Astrocyte (in vitro differentiated cells and primary cell): Measurements from ENCODE around the gene SLC1A3. TPM values are rescaled to one million over a fixed set of nuclear protein-coding genes. Genes with fewer than 3 reads are reported as not detected.

ENCODE experiments used
- DNase-seq: peaks from one replicate; pipeline ENCODE4 v3.0.0-alpha.2; 2010; ENCODE audit warnings: low read depth
- FAIRE-seq: peaks from 2 replicates; lab custom pipeline; 2011; peaks lifted over from hg19 to GRCh38; lab: Jason Lieb, UNC
- H2AFZ ChIP-seq: 2 replicates; pipeline ENCODE4 v1.6.0; 2012; ENCODE audit warnings: low read depth, low read length, inconsistent platforms
- H3K27ac ChIP-seq: 2 replicates; pipeline ENCODE4 v1.5.1; 2011; ENCODE audit warnings: low read depth, low read length, inconsistent platforms
- H3K27me3 ChIP-seq: 2 replicates; pipeline ENCODE4 v1.6.0; 2011; ENCODE audit warnings: low read length, inconsistent platforms; ENCODE audit not compliant: insufficient read depth
- H3K36me3 ChIP-seq: 2 replicates; pipeline ENCODE4 v1.5.1; 2011; ENCODE audit warnings: low read length, inconsistent platforms; ENCODE audit not compliant: insufficient read depth
- H3K4me1 ChIP-seq: 2 replicates; pipeline ENCODE4 v1.5.1; 2011; ENCODE audit warnings: low read length, inconsistent platforms; ENCODE audit not compliant: insufficient read depth
- H3K4me2 ChIP-seq: 2 replicates; pipeline ENCODE4 v1.6.0; 2012; ENCODE audit warnings: low read length, inconsistent platforms
- H3K4me3 ChIP-seq: 2 replicates; pipeline ENCODE4 v1.5.1; 2011; ENCODE audit warnings: low read depth, mild to moderate bottlenecking, low read length, inconsistent platforms; ENCODE audit not compliant: insufficient read depth
- H3K79me2 ChIP-seq: 2 replicates; pipeline ENCODE4 v1.6.0; 2012; ENCODE audit warnings: mild to moderate bottlenecking, low read length, inconsistent platforms; ENCODE audit not compliant: insufficient read depth
- H3K9ac ChIP-seq: 2 replicates; pipeline ENCODE4 v1.6.0; 2012; ENCODE audit warnings: mild to moderate bottlenecking, low read length, inconsistent platforms
- H3K9me3 ChIP-seq: 2 replicates; pipeline ENCODE4 v1.5.1; 2012; ENCODE audit warnings: low read depth, mild to moderate bottlenecking, low read length, inconsistent platforms; ENCODE audit not compliant: insufficient read depth
- H4K20me1 ChIP-seq: 2 replicates; pipeline ENCODE4 v1.6.0; 2012; ENCODE audit warnings: low read length, inconsistent platforms; ENCODE audit not compliant: insufficient read depth
- H3K27ac Mint-ChIP-seq: one replicate; pipeline ENCODE4 v1.8.0; 2021; ENCODE audit warnings: mild to moderate bottlenecking, mixed read lengths; ENCODE audit not compliant: unreplicated experiment
- H3K27me3 Mint-ChIP-seq: one replicate; pipeline ENCODE4 v1.8.0; 2021; ENCODE audit warnings: low read depth, mixed read lengths; ENCODE audit not compliant: unreplicated experiment
- H3K36me3 Mint-ChIP-seq: one replicate; pipeline ENCODE4 v1.8.0; 2021; ENCODE audit warnings: low read depth, mixed read lengths; ENCODE audit not compliant: unreplicated experiment
- H3K4me1 Mint-ChIP-seq: one replicate; pipeline ENCODE4 v1.8.0; 2021; ENCODE audit warnings: low read depth, mixed read lengths; ENCODE audit not compliant: unreplicated experiment
- H3K4me3 Mint-ChIP-seq: one replicate; pipeline ENCODE4 v1.8.0; 2021; ENCODE audit warnings: mild to moderate bottlenecking, moderate library complexity, mixed read lengths; ENCODE audit not compliant: unreplicated experiment
- H3K9me3 Mint-ChIP-seq: one replicate; pipeline ENCODE4 v1.8.0; 2021; ENCODE audit warnings: mild to moderate bottlenecking, mixed read lengths; ENCODE audit not compliant: unreplicated experiment
- EZH2 ChIP-seq: IDR thresholded peaks from 2 replicates; pipeline ENCODE4 v1.6.1; 2012; ENCODE audit warnings: mild to moderate bottlenecking, low read length, inconsistent platforms; ENCODE audit not compliant: insufficient read depth
- total RNA-seq: library from RNA; stranded (reverse); gene quantifications from 2 replicates; pipeline ENCODE4 v1.2.1, GENCODE V29; 2021
- TF ChIP-seq, protein P1 (sequence below): IDR thresholded peaks from 2 replicates; pipeline ENCODE4 v1.5.1; 2011; ENCODE audit warnings: low read depth, mild to moderate bottlenecking, inconsistent platforms, low read length, moderate library complexity; ENCODE audit not compliant: insufficient read depth

The SLC1A3 gene
- total RNA-seq, 1 donor from 2014 or later = 23.8 TPM

DNA sequence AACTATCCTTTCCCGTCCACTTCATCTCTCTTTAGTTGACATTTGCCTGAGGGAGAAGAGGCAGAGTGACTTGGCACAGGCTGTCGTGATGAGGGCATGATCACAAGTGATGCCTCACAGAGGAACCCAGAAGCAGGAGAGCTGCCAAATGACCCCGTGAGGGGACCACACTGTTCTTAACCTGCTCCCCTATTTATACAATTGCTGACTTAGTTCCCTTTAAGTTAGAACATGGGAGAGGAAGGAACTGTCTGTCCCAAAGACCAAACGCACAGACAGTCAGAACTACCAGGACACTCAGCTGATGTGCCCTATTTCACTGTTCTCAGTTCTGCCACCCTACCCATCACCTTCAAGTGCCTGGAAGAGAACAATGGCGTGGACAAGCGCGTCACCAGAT lies 73.7 kb downstream of the SLC1A3 start:
- no peaks in the 10 kb centered on the region for H3K27me3 ChIP-seq
- Mint-ChIP-seq H3K4me3 (no peak overlapping the region), H3K27ac (no peak overlapping the region), H3K36me3 (peaks cover 25% of the 10 kb centered on the region), H3K27me3 (no peaks in the 10 kb centered on the region), H3K9me3 (no peaks in the 10 kb centered on the region), H3K4me1 (no peaks in the 10 kb centered on the region)
- no peaks in the 10 kb centered on the region for H3K36me3 ChIP-seq
- TF ChIP-seq EZH2 = no peak
- TF ChIP-seq, protein P1, sequence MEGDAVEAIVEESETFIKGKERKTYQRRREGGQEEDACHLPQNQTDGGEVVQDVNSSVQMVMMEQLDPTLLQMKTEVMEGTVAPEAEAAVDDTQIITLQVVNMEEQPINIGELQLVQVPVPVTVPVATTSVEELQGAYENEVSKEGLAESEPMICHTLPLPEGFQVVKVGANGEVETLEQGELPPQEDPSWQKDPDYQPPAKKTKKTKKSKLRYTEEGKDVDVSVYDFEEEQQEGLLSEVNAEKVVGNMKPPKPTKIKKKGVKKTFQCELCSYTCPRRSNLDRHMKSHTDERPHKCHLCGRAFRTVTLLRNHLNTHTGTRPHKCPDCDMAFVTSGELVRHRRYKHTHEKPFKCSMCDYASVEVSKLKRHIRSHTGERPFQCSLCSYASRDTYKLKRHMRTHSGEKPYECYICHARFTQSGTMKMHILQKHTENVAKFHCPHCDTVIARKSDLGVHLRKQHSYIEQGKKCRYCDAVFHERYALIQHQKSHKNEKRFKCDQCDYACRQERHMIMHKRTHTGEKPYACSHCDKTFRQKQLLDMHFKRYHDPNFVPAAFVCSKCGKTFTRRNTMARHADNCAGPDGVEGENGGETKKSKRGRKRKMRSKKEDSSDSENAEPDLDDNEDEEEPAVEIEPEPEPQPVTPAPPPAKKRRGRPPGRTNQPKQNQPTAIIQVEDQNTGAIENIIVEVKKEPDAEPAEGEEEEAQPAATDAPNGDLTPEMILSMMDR = no peak
- H3K79me2 ChIP-seq = no peaks in the 10 kb centered on the region
- no peak overlapping the region for H3K4me3 ChIP-seq
- no peak overlapping the region for H2AFZ ChIP-seq
- FAIRE-seq (no peak), DNase-seq (no peak)
- H3K4me2 ChIP-seq = no peak overlapping the region
- H3K27ac ChIP-seq = no peak overlapping the region
- no peaks in the 10 kb centered on the region for H3K9me3 ChIP-seq
- no peak overlapping the region for H3K9ac ChIP-seq
- no peaks in the 10 kb centered on the region for H4K20me1 ChIP-seq
- H3K4me1 ChIP-seq = no peaks in the 10 kb centered on the region

DNA sequence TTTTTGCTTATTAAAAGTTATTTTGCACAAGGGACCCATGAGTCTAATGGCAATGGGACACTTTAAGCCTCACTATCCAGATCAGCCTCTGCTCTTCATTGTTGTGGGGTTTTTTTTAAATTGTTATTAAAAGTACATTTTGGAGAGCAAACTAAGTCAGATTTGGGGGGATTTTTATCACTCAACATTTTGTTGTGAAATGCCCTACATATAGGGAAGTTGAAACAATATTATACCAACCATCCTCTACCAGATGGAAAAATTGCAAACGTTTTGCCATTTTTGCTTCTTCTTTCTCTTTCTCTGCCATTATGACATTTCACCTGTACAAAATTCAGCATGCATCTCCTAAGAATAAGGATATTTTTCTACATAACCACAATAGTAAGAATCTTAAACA lies 75.3 kb downstream of the SLC1A3 start:
- H3K79me2 ChIP-seq = no peaks in the 10 kb centered on the region
- Mint-ChIP-seq H3K4me3 (no peak overlapping the region), H3K9me3 (no peaks in the 10 kb centered on the region), H3K36me3 (peaks cover 31% of the 10 kb centered on the region), H3K27me3 (no peaks in the 10 kb centered on the region), H3K27ac (no peak overlapping the region), H3K4me1 (no peaks in the 10 kb centered on the region)
- DNase-seq (no peak), FAIRE-seq (no peak)
- no peak overlapping the region for H3K9ac ChIP-seq
- no peak overlapping the region for H3K4me3 ChIP-seq
- no peak overlapping the region for H3K4me2 ChIP-seq
- H3K27ac ChIP-seq = no peak overlapping the region
- no peaks in the 10 kb centered on the region for H3K27me3 ChIP-seq
- no peaks in the 10 kb centered on the region for H3K9me3 ChIP-seq
- no peaks in the 10 kb centered on the region for H4K20me1 ChIP-seq
- H3K36me3 ChIP-seq = no peaks in the 10 kb centered on the region
- TF ChIP-seq EZH2 = no peak
- TF ChIP-seq, protein P1 = no peak
- no peak overlapping the region for H2AFZ ChIP-seq
- no peaks in the 10 kb centered on the region for H3K4me1 ChIP-seq

DNA sequence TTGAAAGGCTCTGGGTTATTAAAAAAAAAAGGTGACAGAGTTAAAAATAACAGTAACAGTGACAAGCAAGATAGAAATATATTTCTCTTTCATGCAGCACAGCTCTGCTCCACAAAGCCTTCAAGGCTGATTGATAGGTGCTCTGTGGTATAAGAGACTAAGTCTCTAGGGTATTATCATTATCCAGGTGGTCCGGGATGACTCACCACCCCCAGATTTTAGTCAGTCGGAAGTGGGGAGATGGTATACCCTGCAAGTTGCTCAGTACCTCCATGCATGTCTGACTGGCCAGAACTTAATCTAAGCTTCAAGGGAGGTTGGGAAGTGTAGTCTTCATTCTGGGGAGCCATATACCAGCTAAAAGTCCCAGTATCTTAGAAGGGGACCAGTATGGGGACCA lies 76.1 kb downstream of the SLC1A3 start:
- Histone ChIP-seq H3K9ac (no peak overlapping the region), H3K27ac (no peak overlapping the region), H3K36me3 (no peaks in the 10 kb centered on the region), H2AFZ (no peak overlapping the region), H3K79me2 (no peaks in the 10 kb centered on the region), H4K20me1 (no peaks in the 10 kb centered on the region), H3K4me2 (no peak overlapping the region), H3K4me3 (no peak overlapping the region), H3K4me1 (no peaks in the 10 kb centered on the region), H3K27me3 (no peaks in the 10 kb centered on the region), H3K9me3 (no peaks in the 10 kb centered on the region)
- no peak overlapping the region for H3K4me3 Mint-ChIP-seq
- no peaks in the 10 kb centered on the region for H3K4me1 Mint-ChIP-seq
- peaks cover 32% of the 10 kb centered on the region for H3K36me3 Mint-ChIP-seq
- TF ChIP-seq, protein P1 = no peak
- H3K27ac Mint-ChIP-seq = no peak overlapping the region
- DNase-seq (no peak), FAIRE-seq (no peak)
- no peaks in the 10 kb centered on the region for H3K9me3 Mint-ChIP-seq
- H3K27me3 Mint-ChIP-seq = no peaks in the 10 kb centered on the region
